ENCODE data around the gene PTPRK. TPM values are rescaled to one million over a fixed set of nuclear protein-coding genes. Genes with fewer than 3 reads are reported as not detected.

Gene PTPRK
- total RNA-seq, 1 experiment from 2014 or later = 24.4 TPM

DNA sequence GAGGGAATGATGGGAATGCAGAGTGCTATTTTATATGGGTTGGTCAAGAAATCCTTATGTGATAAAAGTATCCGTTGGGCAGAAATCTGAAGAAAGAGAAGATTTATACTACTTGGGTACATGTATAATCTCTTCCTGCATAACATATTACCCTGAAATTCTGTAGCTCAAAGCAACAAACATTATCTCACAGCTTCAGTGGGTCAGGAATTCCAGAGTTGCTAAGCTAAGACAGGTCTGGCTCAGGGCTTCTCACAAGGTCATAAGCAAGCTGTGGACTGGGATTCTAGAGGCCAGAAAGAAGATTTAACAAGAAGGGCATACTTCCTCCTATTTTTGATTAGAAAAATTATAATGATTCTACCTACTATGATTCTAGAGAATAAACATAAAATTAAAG, 447.0 kb downstream of the PTPRK start:
- no peak for DNase-seq (ENCODE audit: low spot score)

DNA sequence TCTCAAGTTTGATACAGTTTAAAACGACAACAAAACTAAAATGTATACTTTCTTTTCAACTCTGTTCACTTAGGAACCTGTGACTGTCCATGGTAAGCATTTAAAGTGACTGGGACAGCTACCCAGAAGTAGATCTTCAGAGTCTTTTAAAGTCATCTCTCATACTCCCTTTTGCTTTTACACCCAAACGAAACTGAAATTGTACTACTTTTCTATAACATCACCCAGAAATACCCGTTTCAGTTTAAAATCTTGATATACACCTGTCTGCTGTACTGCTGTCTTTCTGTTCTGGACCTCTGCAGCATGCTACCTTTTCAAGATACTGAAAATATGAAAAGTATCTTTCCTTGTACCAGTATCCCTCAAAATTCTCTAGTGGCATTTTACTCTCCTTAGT, 449.2 kb downstream of the PTPRK start:
- DNase-seq (ENCODE audit: low spot score) = no peak

DNA sequence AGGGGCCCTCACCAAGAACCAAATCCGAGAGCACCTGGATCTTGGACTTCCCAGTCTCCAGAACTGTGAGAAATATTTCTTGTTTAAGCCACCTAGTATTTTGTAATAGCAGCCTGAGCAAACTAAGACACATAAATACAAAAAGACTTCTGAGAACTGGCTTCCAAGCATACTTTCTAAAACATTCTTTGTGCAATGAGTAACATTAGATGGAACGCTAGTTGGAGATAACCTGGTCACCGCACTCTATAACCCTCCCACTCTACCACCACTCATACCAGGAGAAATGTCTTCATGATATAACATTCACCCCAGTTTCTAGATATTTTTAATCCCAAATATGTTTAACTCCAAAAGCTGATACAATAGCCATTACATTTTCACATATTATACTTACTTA, 450.0 kb downstream of the PTPRK start:
- DNase-seq (ENCODE audit: low spot score) = no peak

DNA sequence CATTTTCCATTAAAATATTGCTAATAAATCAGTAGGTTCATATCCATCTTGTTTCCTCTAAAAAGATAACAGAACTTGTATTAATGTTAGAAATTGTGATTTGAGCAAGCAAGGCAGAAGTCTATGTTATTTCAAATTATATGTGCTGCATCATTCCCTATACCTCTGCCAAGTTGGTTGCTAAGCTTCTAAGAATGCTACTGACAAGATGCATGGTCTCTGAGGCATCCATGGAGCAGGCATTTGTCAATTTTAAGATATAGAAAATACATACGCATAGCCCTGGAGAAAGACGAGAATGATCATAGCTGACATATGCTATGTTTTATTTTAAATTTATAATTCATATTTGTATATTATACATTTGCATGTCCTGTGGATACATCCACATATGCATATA, 451.2 kb downstream of the PTPRK start:
- no peak for DNase-seq (ENCODE audit: low spot score)

DNA sequence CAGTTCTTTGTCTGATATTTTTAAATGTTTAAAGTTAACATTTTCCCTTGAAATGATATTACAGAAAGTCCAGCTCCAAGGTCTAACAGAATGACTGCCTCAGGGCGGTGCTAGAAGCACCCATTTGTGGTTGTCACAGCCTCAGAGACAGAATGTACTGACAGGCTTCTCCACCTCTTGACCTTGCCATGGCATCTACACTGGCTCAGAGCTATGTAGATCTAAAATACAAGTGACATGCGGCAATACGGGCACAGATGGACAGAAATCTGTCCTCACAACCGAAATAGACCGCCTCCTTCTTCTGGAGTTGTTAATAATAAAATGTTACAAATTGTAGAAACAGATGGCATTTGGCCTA, 452.3 kb downstream of the PTPRK start:
- DNase-seq (ENCODE audit: low spot score) = no peak

DNA sequence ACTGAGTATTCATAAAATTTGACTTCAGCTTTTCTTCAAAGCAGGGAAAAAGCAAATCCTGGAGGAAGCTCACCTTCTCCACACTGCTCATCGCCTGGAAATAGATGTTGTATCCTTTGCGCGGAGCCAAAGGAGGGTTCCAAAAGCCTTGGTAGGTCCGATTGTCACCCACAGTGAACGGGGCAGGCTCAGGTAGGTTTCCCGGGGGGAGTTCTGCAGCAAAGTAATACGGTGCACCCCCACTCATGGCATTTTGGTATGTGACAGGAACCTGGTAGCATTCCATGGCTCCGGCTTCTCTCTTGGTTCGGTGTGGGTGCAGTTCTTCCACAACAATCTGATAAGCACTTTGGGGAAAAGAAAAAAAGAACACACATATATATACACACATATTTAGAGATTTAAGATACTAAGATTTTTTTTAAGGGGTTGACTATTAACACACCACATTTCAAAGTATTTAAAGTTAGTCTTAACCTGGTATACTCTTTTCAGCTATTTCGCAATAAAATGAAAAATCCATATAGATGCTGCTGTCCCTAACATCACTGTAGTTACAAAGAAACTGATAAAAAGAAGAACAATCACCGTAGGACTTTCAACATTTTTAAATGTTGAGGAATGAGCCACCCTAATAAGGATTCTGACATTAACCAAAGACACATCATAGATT, 452.8 kb downstream of the PTPRK start:
- DNase-seq (ENCODE audit: low spot score) = no peak

DNA sequence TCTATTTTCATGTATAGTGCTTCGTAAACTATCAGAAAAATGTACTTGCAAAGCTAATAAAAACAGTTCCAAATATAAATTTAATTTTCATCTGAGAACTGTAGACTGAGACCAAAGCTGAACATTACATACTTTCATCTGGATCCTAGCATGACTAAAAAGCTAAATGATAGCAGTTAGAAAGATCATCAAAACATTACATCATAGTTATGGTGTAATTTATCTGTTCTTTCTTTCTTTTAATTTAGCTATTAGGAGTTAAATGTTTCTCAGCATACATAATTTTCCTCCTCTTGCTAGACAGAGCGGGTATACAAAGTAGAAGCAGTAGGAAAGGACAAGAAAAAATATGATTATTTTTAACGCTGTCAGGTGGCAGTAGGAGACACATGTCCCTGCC, 455.3 kb downstream of the PTPRK start:
- no peak for DNase-seq (ENCODE audit: low spot score)

DNA sequence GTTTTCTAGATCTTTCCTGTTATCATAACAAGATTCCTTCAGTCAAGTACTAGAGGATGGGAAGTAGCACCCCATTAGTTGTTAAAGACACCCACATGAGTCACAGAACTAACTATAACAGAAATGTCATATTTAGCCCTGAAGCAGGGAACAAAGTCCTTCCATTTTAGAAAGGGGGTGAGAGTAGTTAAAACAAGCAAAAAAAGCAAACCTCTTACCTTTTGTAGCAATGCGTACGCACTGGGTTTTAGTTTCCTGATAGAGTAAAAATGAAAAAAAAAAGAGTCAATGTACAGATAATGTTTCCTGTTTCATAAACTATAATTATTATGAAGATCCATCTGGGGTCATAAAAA, 455.9 kb downstream of the PTPRK start:
- DNase-seq (ENCODE audit: low spot score) = no peak

DNA sequence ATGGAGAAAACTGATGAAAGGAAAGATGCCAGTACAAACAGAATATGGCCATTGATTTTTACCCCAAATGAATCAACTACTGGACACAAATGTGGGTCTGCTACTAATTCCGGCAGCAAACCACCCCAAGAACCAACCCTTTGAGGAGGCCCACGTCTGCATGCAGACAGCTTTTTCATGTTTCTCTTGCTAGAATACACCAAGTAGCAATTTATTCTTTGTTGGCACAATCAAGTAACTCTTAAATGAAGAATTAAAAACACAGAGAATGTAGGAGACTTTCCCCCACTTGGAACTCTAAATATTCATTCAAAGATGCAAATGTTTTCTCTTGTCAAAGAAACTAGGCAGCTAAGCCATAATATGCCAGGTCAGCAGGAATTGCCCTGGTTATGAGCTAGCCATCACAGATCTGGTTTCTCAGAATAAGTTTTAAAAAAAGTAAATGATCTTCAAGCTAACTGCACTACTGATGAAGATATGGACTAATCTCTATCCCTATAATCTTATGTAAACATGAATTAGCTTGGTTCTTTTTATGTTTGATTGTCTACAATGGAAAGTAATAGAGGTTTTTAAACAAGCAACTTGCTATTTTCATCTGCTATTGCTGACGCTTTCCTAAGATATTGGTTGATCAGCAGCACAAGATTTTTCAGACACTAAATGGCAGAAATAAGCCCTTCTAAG, 456.4 kb downstream of the PTPRK start:
- DNase-seq (ENCODE audit: low spot score) = no peak

DNA sequence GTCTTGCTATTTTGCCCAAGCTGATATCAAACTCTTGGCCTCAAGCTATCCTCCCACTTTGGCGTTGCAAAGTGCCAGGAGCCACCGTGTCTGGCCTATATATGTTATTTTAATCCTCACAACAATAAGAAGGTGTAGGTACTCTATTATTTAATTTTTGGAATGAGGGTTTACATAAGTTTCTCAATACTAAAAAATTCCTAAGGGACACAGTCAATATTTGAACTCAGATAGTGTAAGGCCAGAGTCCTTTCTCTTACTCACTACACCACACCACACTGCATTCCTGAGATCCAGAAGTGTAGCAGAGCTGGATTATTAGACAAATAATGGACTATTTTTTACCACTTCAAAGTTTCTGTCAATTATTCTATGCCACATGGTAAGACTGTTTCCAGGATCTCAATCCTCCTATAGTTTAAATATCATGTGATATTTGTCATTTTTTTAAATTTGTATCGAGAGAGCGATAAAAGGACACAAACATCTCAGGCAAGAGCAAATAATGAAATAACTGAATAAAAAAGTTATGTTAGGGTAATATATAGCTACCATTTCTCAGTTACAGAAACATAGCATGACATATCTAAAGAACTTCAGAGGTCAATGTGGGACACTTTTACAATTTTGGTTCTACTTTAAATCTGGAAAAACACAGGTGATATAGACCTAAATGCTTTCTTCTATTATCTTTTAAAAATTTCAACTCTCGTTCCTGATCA, 457.4 kb downstream of the PTPRK start:
- DNase-seq (ENCODE audit: low spot score) = no peak

DNA sequence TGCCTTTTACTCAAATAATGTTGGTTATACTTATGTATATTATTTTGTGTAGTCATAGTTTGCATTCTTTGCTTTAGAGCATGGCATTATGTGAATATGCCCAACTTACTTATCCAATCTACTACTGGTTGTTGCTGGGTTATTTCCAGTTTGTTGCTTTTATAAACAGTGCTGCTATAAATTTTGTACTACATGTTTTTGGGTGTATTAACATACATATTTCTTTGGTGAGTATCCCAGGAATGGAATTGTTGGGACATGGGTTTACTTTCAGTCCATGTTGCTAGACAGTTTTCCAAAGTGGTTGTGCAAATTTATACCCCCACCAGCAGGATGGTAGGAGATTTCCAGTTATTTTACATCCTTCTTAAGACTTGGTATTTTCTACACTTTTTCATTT, 462.5 kb downstream of the PTPRK start:
- DNase-seq (ENCODE audit: low spot score) = no peak

DNA sequence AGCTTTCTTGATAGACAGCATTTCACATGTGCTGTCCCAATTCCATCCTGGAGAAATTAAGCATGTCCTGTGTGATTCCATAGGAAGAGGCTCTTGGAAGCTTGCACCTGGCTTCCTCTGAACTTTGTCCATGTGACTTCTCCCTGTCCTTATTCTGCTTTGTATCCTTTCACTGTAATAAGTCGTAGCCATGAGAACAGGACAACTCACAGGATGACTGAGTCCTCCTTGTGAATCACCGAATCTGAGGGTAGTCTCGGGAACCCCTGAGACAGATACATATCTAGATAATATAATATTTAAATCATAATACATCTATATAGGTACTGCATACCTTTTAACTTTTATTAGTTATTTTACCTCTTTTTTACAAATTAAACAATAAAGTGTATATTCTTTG, 462.9 kb downstream of the PTPRK start:
- no peak for DNase-seq (ENCODE audit: low spot score)

DNA sequence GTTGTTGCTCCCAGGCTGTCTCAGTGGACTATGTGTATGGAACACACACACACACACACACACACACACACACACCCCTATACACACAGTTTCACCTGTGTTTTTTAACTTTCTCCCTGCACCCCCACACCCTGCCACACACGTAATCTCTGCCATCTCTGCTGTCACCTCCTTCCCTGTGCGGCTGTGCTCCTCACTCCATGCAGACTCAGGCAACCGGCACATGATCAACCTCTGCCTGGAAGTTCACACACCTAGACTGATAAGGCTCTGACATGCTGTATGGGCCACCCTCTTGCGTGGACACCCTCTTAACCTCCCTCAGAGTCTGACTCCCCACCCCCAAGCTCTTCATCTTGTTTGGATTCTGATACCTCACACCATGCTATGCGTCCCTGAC, 467.3 kb downstream of the PTPRK start:
- no peak for DNase-seq (ENCODE audit: low spot score)

DNA sequence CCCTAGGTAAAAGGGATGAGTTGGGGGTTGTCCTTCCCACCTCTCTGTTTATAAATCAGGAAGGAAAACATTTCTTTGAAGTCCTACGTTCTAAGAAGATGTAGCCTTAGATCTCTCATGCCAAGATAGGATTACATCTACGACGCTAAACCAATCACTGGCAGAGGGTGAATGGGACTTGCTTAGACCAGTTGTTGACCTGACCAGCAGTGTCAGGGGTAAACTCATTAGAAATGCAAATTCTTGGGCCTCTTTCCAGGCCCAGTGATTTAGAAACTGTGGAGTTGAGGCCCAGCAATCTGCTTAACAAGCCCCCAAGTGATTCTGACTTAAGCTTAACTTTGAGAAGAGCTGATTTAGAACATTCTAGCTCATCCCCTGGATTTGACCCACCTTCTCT, 472.4 kb downstream of the PTPRK start:
- DNase-seq (ENCODE audit: low spot score) = no peak

DNA sequence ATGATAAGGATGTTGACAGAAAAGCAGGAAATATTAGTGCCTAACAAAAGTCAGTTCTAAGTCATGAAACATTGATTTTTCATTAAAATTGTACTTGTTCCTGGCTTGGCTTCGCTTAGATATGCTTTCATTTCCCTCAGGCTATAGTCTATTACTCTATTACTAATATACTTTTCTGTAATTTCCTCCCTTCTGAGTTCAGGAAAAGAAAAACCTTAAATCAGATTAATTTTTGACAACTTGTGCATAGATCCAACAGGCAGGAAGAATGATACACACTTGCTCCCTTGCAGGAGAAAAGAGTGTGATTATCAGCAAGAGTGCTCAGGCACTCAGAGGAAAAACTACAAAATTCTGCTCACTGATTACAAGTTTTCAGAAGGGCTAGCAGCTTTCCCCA, 474.4 kb downstream of the PTPRK start:
- no peak for DNase-seq (ENCODE audit: low spot score)

DNA sequence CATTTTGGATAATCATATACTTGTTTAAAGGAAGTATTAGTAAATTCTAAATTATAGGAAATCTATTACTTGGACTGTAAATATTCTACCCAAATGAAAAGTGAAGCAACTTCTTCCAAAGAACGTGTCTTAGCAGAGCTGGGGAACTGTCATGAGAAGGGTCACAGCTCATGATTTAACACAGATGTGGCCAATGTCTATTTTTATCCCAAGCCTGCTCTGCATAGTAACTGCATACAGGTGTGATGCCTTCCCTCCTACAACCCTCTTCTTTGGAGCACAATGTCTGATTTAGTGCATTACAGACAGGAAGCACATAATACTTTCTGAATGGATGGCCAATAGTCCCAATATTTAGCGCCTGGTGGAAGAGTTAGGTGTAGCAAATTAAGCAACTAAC, 480.9 kb downstream of the PTPRK start:
- DNase-seq (ENCODE audit: low spot score) = no peak

DNA sequence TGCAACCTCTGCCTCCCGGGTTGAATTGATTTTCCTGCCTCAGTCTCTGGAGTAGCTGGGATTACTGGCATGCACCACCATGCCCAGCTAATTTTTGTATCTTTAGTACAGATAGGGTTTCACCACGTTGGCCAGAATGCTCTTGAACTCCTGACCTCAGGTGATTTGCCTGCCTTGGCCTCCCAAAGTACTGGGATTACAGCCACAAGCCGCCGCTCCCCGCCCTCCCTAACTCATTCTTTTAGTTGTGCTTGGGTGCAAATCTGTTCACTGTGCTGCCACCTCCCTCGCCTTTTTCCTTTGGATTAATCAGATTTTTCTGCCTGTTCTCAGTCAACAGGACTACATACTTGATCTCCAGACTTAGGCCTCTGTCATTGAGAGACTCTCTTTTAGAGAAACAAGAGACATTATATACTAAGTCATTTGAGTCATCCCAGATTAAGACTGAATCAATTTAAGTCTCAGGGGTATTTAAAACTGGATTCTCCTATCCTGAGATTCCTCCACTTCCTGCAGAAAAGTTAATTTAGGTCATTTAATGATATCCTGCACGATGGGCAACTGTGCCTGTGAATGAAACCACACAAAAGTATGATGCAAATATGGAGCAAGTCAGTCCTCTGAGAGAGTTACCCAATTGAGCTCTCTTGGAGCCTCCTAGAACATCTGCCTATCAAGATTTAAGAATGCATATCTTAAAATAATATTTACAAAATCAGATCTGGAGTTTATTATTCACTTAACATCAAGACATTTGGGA, 483.4 kb downstream of the PTPRK start:
- no peak for DNase-seq (ENCODE audit: low spot score)

DNA sequence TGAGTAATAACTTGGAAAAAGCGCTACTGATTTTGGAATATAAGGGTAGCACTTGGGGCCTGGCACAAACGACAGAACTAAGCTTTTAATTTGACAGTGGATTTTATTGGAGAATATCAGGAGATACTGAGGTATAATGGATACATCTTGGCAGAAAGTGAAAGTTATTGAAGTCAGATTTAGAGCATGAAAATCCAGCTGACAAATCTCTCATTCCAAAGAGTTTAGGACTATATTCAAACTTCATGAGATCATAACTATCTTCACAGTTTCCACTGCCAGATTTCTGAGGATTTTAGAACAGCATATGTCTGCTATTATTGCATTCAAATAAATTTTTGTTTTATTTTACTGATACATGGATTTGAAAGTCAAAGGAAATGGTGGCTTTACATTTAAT, 487.2 kb downstream of the PTPRK start:
- DNase-seq (ENCODE audit: low spot score) = no peak

DNA sequence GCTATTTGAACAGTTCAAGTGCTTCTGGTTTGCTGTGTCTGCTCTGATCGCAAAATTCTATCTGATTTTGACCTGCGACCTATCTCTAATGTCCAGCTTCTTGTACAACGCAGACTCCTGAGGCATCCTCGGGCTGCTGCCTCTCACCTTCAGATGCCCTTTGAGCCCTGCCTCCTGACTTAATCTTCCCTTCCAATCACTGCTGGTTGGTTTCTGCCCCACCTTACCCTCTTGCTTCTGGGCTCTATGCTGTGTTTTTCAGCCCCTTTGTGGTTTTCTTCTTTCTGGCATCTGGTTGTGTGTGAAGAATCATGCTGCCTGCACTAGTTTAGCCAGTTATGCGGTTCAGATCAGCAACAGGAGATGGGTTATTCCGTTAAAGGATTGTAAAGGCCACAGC, 488.4 kb downstream of the PTPRK start:
- no peak for DNase-seq (ENCODE audit: low spot score)

DNA sequence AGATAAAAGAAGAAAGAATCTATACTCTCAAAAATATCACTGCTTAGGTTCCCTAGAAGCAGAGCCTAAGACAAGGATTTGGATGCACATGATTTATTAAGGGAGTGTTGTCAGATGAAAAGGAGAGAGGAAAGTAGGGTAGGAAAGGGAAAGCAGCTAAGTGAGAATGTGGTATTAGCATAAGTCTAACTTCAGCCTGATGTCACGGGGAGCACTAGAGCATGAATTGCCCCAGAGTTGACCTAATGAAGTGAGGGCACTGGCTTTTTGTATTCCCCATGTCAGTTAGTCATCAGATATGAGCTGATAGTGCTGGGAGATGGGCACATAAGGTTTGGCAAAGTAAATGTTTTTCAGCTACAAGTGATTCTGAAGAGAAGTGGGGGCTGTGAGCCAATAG, 490.6 kb downstream of the PTPRK start:
- DNase-seq (ENCODE audit: low spot score) = no peak

DNA sequence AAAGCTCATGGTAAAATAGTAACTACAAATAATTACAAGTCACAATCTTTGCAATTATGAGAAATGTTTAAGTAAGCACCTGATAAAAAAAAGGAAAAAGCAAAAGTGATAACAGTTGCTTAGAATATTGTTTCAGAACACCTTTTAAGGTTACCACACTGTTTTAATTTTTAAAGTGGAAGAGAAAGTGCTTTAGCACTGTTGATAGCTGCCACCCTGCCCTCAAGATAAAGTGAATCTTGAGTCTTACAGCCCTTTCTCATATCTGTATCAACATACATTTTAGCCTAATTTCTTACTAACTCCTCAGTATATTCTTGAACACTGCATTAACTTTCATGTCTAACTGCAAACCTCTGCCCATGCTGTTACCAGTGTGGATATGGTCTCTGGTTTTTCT, 492.2 kb downstream of the PTPRK start:
- DNase-seq (ENCODE audit: low spot score) = no peak

DNA sequence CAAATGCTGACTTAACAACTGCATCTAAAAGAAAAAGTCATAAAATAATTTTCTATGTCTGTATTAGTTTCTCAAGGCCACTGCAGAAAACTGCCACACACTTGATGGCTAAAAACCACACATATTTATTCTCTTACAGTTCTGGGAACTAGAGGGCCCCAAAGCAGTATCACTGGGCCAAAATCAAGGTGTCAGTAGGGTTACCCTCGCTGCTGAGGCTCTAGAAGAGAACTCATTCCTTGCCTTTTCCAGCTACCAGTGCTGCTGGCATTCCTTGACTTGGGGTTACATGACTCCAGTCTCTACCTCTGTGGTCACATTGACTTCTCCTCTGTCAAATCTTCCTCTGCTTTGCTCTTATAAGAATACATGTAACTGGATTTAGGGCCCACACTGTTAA, 494.9 kb downstream of the PTPRK start:
- DNase-seq (ENCODE audit: low spot score) = no peak

DNA sequence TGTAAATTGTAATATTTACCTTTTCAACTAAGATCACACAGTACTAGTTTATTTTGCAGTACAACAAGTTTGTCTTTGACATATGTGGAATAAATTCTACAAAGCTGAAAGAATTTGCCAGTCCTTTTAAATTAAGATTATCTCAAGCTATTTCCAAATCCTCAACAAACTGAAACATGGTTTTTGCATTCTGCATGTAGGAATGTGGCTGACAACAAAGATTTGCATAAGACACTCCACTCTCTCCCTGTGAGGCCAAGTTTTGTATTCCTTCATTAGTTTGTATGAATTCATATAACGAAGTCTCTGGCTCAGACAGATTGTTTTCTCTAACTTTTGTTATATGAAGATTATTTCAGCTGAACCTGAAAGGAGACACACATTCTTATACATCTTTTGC, 495.4 kb downstream of the PTPRK start:
- DNase-seq (ENCODE audit: low spot score) = no peak
